ENCODE data around the gene PLD4.
A peak's percentile ranks its signal among the peaks of the same experiment; 100 is the strongest.
"Not testable (repeated sequence)": the region's sequence is repeated elsewhere in the genome, so short reads cannot be mapped to it uniquely, and the experiment has no call there.

PLD4 gene

GRCh38 chr14:104886690-104887622 is 37.7 kb upstream of the PLD4 start:
- DNase-seq: no peak

GRCh38 chr14:104887623-104888488 is 36.8 kb upstream of the PLD4 start:
- DNase-seq: no peak

GRCh38 chr14:104888489-104889374 is 35.9 kb upstream of the PLD4 start:
- DNase-seq: no peak

- no peak for DNase-seq
These were observed 35.3 kb upstream of the PLD4 start for GRCh38 chr14:104889375-104889757.

- DNase-seq: not testable (repeated sequence)
These were observed 34.4 kb upstream of the PLD4 start for GRCh38 chr14:104890292-104890691.

GRCh38 chr14:104891121-104891551 is 33.5 kb upstream of the PLD4 start:
- DNase-seq: no peak

- DNase-seq: no peak
These were observed 32.8 kb upstream of the PLD4 start for GRCh38 chr14:104891664-104892530.

GRCh38 chr14:104892531-104893434 is 31.9 kb upstream of the PLD4 start:
- DNase-seq: no peak

- DNase-seq: no peak
These were observed 31.1 kb upstream of the PLD4 start for GRCh38 chr14:104893435-104894207.

GRCh38 chr14:104894331-104895206 is 30.1 kb upstream of the PLD4 start:
- no peak for DNase-seq

GRCh38 chr14:104895207-104895785 is 29.4 kb upstream of the PLD4 start:
- DNase-seq: no peak

- DNase-seq: peak; percentile 55
These were observed 28.7 kb upstream of the PLD4 start for GRCh38 chr14:104895786-104896661.

GRCh38 chr14:104897330-104898194 is 27.1 kb upstream of the PLD4 start:
- DNase-seq: no peak

- DNase-seq: no peak
These were observed 26.5 kb upstream of the PLD4 start for GRCh38 chr14:104898195-104898558.

GRCh38 chr14:104898870-104899510 is 25.7 kb upstream of the PLD4 start:
- DNase-seq: no peak

- DNase-seq: no peak
These were observed 24.9 kb upstream of the PLD4 start for GRCh38 chr14:104899781-104900180.

Measured in NCI-H1436 (cell line).